UCSD-AML1 (cell line): ENCODE measurements around the gene CDV3.
"Not testable (repeated sequence)": the region's sequence is repeated elsewhere in the genome, so short reads cannot be mapped to it uniquely, and the experiment has no call there.

Experiments
- DNase-seq: peaks from one replicate; lab custom pipeline; 2025; ENCODE audit not compliant: unreplicated experiment; lab: John Stamatoyannopoulos, UW

Gene CDV3

DNA sequence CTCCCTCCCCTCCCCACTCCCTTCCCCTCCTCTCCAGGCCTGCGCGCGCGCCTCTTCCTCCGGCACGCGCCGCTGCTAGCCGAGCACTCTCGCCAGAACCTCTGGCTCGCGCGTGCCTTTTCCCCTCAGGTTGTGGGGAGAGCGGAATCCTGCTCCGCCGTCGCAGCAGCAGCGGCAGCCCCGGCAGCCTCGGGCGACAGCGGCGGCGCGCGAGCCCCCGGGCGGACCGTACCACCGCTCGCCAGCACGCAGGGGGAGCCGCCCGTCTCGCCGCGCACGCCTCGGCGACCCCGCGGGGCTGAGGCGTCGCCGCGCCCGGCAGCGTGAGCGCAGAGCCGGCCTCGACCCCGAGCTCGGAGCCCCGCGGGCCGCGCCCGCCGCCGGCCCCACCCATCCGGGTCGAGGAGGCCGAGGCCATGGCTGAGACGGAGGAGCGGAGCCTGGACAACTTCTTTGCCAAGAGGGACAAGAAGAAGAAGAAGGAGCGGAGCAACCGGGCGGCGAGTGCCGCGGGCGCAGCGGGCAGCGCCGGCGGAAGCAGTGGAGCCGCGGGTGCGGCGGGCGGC is at the start of gene CDV3:
Gene CDV3 (plus strand): TSS at position 58 of the 566 bp plus-strand sequence. CDS start 359 bp downstream, at position 417.
- DNase-seq, result no peak

DNA sequence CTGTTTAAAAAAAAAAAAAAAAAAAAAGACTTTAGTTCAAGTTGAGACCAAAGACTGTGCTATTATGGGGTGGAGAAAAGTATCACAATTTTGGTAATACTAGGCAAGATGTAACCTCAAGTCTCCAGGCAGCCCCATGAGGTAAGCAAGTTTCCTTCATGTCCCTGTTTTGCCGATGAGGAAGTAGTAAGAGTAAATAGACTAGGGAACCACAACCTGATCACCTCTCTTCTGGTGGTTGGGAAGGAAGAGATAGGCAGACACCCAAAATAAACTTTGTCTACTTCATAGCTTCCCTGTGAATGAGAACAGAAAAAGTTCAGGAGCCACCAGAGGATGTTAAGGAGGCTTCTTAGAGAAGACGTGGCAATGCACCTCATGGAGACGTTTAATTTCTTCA is 49.7 kb upstream of the CDV3 start:
- not testable (repeated sequence) for DNase-seq

GRCh38 chr3:133525435-133525834 is 48.1 kb upstream of the CDV3 start:
- no peak for DNase-seq

DNA sequence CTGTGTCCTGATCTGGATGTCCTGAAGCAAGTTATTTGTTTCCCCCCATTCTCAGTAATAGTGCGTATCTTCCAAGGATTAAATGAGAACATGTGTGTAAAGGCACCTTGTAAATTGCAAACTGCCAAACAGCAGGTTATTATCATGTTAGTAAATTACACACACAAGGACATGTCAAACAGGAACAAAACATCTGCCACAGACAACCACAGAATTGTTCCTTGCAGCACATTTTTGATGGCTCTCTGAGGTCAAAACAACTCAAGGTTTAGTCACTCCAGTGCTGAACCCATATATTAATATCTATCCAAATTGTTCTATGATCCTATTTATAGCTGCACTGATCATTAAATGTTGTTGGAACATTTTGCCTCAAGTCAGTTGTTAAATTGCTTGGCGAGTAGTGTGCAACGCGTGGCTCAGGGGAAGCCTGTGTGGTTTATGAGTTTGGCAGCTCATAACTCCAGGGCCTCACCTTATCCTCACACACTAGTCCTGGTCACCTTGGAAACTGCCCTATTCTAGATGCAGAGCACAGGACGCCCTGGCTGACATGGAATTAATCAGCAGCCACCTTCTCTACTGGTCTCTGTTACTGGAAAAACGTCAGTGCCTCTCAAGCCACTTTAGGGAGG is 46.3 kb upstream of the CDV3 start:
- DNase-seq, result no peak

DNA sequence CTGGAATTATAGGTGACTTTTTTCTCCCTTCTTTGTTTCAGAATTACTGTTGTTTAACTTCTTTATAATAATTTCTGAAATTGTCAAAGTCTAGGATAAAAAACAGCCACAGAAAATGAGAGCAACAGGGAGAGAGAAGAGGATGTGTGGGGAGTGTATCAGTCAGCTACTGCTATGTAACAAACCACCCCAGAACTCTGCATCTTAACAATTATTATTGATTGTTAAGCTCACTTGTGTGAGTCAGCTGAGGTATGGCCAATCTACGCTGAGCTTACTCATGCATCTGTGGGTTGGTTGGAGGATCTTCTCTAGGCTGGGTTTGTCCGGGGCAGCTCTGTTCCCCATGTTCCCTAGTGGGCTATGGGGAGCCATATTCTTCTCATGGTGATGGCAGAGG is 43.7 kb upstream of the CDV3 start:
- no peak for DNase-seq

GRCh38 chr3:133531981-133532380 is 41.5 kb upstream of the CDV3 start:
- no peak for DNase-seq

GRCh38 chr3:133532951-133533350 is 40.5 kb upstream of the CDV3 start:
- DNase-seq, result no peak

DNA sequence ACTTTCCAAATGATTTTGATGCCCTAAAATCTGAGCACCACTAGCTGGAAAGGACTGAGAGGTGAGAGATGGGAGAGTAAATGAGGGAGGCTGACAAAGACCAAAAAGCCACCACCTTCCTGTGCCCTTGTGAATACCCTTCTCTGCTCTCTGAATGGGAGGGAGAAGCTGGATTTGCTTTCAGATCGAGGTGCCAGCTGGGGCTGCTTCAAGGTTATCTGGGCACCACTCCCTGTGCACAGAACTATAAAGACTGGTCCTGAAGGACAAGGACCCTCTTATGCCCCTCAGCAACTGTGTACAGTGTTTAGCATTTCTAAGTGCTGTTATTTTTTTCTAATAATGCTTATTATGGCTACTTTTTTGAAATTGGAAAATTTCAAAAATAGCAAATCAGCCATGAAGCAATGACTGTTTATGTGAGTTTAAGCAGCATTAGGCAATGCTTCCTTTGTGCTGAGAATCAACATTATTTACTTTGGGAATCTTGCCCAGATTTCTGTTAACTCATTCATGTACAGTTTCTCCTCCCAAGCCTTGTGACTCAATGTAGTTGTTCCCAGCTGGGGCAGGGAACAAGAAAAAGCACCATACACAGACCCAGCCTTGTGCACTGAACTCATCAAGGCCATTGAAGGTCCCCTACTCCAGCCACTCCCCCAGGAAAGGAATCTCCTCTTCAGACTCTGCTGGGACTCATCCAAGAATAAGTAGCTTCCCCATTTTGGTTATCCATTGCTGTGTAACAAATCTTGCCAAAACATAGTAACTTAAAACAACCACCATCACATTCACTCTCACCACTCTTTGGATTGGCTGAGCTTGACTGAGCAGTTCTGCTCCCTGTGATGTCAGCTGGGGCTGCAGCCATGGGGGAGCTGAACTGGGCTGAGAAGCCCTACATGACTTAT is 37.3 kb upstream of the CDV3 start:
- no peak for DNase-seq

DNA sequence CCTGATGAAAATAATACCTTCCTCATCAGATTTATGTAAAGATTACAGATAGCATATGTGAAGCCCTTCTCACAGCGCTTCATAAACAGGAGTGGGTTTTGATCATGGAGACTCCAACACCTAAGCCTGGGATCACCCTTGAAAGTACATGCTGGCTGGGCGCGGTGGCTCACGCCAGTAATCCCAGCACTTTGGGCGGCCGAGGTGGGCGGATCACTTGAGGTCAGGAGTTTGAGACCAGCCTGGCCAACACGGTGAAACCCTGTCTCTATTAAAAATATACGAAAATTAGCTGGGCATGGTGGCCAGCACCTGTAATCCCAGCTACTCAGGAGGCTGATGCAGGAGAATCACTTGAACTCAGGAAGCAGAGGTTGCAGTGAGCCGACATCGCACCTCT is 36.4 kb upstream of the CDV3 start:
- not testable (repeated sequence) for DNase-seq

GRCh38 chr3:133538154-133538553 is 35.3 kb upstream of the CDV3 start:
- DNase-seq, result no peak

DNA sequence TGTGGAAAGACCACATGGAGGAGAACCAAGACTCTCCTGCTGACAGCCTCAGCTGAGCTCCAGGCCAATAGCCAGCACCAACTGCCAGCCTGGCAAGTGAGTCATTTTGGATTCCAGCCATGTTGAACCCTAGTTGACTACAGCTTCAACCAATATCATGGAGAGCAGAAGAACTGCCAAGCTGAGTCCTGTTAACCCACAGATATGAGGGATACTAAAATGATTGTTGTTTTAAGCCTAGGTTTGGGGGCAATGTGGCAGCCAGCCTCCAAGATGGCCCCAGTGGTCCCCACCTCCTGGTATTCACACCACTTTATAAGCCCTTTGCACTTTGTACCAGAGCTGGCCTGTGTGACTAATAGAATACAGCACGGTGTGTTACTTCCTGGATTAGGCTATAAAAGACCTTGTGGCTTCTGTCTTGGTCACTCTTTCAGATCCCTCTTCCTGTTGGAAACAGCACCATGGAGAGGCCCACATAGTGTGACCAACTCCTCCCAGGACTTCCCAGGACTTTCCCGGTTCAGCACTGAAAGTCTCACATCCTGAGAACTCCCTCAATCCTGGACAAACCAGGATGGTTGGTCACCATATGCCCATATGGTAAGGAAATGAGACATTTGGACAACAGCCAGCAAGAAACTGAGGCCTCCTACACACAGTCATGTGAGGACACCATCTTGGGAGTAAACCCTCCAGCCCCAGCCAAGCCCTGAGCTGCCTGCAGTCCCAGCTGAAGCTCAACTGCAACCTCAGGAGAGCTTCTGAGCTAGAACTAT is 32.4 kb upstream of the CDV3 start:
- DNase-seq, result peak; percentile 37

- no peak for DNase-seq
These were observed 30.6 kb upstream of the CDV3 start for GRCh38 chr3:133542871-133543270.

- DNase-seq, result not testable (repeated sequence)
These were observed 28.5 kb upstream of the CDV3 start for GRCh38 chr3:133544983-133545382.

DNA sequence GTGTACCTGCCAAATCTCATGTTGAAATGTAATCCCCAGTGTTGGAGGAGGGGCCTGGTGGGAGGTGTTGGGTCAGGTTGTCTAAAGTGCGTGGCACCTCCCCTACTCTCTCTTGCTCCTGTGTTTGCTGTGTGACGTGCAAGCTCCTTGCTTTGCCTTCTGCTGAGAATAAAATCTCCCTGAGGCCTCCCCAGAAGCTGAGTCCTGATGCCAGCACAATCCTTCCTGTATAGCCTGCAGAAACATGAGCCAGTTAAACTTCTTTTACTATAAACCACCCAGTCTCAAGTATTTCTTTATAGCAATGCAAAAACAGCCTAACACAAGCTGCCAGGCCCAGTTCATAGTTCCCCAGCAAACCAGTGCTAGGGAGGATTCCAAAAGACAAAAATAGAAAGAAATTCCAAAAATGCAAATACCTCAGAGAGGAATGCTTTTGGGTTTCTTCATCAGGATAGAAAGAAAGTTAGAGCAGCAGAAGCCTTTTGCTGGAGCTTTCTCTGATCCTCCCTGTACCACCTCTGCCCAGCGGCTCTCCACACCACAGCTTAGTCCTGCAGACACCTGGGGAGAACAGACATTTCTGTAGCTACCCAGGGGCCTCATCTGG is 25.9 kb upstream of the CDV3 start:
- no peak for DNase-seq

DNA sequence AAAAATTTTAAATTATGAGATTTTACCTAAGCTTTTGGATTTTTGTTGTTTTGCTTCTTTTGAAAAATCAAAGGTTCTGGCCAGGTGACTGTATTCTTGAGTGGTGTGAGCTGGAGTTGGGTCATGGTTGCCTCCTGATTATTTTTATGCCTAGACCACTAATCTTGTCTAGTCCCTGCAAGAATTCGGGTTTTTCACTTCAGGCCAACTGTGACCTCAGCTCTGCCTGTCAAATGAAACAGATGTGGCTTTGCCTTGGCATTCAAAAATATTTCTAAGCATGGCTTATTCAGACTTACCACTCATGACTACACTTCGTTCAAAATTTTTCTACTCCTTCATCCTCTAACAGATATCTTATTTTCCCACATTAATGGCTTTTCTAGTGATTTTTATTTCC is 25.4 kb upstream of the CDV3 start:
- no peak for DNase-seq

GRCh38 chr3:133549565-133549964 is 23.9 kb upstream of the CDV3 start:
- DNase-seq, result no peak

DNA sequence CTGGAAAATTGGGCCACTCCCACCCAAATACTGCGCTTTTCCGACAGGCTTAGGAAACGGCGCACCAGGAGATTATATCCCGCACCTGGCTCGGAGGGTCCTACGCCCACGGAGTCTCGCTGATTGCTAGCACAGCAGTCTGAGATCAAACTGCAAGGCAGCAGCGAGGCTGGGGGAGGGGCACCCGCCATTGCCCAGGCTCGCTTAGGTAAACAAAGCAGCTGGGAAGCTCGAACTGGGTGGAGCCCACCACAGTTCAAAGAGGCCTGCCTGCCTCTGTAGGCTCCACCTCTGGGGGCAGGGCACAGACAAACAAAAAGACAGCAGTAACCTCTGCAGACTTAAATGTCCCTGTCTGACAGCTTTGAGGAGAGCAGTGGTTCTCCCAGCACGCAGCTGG is 21.9 kb upstream of the CDV3 start:
- DNase-seq, result not testable (repeated sequence)

- no peak for DNase-seq
These were observed 11.8 kb upstream of the CDV3 start for GRCh38 chr3:133561679-133562078.

DNA sequence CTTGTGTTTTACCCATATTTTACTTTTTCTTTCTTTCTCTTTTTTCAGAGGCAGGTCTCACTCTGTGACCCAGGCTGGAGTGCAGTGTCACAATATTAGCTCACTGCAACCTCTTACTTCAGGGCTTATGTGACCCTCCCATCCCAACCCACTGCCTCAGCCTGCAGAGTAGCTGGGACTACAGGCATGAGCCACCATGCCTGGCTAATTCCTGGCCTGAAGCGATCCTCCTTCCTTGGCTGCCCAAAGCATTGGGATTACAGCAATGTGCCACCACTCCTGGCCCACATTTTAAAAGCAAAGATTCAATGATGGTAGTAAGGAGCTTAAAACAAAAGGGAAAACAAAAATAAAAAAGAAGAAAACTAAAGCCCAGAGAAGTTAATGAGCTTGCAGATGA is 11.1 kb upstream of the CDV3 start:
- DNase-seq, result no peak

- no peak for DNase-seq
These were observed 10.3 kb upstream of the CDV3 start for GRCh38 chr3:133563186-133563591.

- DNase-seq, result no peak
These were observed 9.7 kb upstream of the CDV3 start for GRCh38 chr3:133563816-133564215.
